ENCODE measurements around the gene FAM117B.
"Not testable (repeated sequence)": the region's sequence is repeated elsewhere in the genome, so short reads cannot be mapped to it uniquely, and the experiment has no call there.

Gene FAM117B

DNA sequence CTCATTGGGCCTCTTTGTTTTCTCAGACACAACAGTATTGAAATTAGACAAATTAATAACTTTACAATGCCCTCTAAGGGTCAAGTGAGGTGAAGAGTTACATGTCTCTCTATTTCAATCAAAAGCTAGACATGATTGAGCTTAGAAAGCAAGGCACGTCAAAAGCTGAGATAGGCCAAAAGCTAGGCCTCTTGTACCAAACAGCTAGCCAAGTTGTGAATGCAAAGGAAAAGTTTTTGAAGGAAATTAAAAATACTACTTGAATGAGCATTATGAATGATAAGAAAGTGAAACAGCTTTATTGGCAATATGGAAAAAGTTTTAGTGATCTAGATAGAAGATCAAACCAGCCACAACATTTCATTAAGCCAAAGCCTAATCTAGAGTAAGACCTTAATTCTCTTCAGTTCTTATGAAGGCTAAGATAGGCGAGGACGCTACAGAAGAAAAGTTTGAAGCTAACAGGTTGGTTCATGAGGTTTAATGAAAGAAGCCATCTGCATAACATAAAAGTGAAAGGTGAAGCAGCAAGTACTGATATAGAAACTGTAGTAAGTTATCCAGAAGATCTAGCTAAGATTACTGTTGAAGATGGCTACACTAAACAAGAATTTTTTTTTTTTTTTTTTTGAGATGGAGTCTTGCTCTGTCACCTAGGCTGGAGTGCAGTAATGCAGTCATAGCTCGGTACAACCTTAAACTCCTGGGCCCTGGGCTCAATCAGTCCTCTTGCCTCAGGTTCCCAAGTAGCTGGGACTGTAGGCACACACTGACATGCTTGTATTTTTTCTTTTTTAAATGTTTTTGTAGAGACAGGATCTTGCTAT, 65.5 kb downstream of the FAM117B start:
- no peak for DNase-seq (ENCODE audit: low read depth in 2 of 2)

DNA sequence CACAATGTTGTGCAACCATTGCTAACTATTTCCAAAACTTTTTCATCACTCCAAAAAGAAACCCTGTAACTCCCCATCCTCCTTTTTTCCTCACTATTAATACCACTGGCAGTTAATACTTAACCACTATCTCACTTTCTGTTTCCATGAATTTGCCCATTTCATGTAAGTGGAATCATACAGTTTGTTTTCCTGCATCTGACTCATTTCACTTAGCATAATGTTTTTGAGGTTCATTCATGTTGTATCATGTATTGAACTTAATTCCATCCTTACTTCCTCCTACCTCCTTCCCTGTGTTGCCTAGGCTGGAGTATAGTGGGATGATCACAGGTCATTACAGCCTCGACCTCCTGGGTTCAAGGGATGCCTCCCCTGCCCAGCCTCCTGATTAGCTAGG, 68.3 kb downstream of the FAM117B start:
- no peak for DNase-seq (ENCODE audit: low read depth in 2 of 2)

DNA sequence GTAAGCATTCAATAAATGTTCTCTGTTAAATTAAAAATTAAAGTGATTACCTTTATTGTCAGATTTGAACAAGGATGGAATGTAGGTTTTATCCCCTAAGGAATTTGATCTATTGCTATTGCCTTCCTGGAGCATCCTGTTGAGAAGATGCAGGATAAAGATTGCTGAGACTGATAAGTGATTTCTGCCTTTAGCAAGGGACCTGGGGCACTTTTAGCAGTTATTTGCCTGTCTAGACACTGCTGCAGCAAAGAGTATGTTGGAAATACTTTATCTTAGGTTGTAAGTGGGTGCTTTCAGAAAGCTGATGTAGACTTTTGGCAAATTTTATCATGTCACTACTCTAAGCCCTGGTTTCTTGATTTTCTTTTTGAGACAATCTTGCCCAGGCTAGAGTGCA, 69.5 kb downstream of the FAM117B start:
- DNase-seq (ENCODE audit: low read depth in 2 of 2): no peak

GRCh38 chr2:202705446-202706020, 70.8 kb downstream of the FAM117B start:
- DNase-seq (ENCODE audit: low read depth in 2 of 2): no peak

DNA sequence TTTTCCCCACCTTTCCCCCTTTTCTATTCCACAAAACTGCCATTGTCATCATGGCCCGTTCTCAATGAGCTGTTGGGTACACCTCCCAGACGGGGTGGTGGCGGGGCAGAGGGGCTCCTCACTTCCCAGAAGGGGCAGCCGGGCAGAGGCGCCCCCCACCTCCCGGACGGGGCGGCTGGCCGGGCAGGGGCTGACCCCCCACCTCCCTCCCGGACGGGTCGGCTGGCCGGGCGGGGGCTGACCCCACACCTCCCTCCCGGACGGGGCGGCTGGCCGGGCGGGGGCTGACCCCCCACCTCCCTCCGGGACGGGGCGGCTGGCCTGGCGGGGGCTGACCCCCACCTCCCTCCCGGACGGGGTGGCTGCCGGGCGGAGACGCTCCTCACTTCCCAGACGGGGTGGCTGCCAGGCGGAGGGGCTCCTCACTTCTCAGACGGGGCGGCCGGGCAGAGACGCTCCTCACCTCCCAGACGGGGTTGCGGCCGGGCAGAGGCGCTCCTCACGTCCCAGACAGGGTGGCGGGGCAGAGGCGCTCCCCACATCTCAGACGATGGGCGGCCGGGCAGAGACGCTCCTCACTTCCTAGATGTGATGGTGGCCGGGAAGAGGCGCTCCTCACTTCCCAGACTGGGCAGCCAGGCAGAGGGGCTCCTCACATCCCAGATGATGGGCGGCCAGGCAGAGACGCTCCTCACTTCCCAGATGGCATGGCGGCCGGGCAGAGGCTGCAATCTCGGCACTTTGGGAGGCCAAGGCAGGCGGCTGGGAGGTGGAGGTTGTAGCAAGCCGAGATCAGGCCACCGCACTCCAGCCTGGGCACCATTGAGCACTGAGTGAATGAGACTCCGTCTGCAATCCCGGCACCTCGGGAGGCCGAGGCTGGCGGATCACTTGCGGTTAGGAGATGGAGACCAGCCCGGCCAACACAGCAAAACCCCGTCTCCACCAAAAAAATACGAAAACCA, 80.5 kb downstream of the FAM117B start:
- not testable (repeated sequence) for DNase-seq (ENCODE audit: low read depth in 2 of 2)

DNA sequence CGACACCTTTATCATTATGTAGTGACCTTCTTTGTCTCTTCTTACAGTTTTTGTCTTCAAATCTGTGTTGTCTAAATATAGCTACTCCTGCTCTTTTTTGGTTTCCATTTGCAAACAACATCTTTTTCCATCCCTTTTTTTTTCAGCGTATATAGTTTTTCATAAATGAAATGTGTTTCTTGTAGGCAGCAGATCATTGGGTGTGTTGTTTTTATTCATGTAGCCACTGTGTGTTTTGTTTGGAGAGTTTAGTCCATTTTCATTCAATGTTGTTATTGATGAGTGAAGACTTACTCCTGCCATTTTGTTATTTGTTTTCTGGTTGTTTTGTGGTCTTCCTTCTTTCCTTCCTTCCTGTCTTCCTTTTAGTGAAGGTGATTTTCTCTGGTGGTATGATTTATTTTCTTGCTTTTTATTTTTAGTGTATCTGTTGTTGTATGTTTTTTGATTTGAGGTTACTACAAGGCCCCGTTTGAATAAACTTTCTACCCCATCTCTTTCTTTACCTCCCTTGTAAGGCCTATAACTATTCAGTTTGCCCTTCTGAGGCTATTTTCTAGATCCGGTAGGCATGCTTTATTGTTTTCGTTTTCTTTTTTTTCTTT, 81.4 kb downstream of the FAM117B start:
- DNase-seq (ENCODE audit: low read depth in 2 of 2): no peak

GRCh38 chr2:202716953-202717597, 82.3 kb downstream of the FAM117B start:
- DNase-seq (ENCODE audit: low read depth in 2 of 2): no peak

GRCh38 chr2:202717598-202718310, 83.0 kb downstream of the FAM117B start:
- DNase-seq (ENCODE audit: low read depth in 2 of 2): no peak

DNA sequence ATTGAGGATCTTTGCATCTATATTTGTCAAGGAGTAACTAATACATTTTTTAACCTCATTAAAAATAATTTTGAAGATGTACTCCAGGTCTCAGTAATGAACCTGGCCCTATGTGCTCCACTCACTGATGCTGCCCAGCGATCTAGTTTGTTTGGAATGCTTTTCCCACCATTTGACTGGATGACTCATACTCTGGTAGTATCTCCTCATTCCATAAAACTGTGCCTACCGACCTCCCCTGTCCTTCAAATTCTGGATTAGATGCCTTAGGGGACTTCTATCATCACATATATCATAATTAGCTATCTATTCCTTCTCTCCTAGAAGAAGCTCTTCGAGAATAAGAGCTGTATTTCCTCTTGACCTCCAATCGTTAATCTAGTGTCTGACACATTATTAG, 83.8 kb downstream of the FAM117B start:
- no peak for DNase-seq (ENCODE audit: low read depth in 2 of 2)

DNA sequence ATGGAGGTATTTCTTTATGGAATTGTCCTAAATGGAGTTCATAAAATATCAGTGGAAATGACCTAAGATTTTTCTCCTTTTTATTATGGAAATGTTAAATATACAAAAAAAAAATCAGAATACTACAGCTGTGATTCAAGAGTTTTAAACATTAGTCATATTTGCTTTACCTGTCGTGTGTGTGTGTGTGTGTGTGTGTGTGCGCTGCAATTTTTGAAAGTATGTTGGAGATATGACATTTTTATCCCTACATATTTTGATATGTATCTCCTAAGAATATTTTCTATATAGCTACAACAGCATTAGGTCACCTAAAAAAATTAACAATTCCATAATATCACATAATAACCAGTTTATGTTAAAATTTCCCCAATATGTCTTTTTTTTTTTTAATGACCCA, 85.5 kb downstream of the FAM117B start:
- no peak for DNase-seq (ENCODE audit: low read depth in 2 of 2)

- no peak for DNase-seq (ENCODE audit: low read depth in 2 of 2)
Observed at GRCh38 chr2:202721621-202722020, 86.9 kb downstream of the FAM117B start.

- DNase-seq (ENCODE audit: low read depth in 2 of 2): no peak
Observed at GRCh38 chr2:202723746-202724145, 89.0 kb downstream of the FAM117B start.

- DNase-seq (ENCODE audit: low read depth in 2 of 2): no peak
Observed at GRCh38 chr2:202726070-202726469, 91.3 kb downstream of the FAM117B start.

- DNase-seq (ENCODE audit: low read depth in 2 of 2): no peak
Observed at GRCh38 chr2:202736826-202737225, 102.1 kb downstream of the FAM117B start.

DNA sequence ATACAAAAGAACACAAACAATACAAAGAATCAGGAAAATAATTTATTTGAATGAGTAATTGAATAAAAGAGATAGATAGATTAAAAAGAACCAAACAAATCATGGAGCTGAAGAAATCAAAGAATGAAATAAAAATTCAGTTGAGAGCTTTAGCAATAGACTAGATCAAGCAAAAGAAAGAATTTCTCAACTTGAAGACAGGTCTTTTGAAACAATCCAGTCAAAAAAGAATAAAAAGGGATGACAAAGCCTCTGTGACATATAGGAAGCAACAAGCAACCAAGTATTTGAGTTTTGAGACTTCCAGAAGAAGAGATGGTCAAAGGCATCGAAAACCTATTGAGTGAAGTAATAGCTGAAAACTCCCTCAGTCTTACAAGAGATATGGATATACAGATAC, 108.8 kb downstream of the FAM117B start:
- DNase-seq (ENCODE audit: low read depth in 2 of 2): no peak

DNA sequence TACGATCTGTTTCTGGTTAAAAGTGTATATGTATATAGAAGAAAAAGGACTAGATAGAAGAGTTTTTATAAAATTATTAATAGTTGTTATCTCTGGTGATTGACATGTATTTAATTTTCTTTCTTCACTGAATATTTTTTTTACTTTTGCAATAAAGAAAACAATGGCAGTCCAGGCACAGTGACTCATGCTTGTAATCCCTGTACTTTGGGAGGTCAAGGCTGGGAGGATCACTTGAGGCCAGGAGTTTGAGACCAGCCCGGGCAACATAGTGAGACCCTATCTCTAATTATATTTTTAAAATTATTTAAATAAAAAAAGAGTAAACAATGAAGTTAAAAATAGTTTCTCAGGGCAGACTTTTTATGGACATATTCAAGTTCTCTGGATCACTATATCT, 114.7 kb downstream of the FAM117B start:
- DNase-seq (ENCODE audit: low read depth in 2 of 2): no peak

DNA sequence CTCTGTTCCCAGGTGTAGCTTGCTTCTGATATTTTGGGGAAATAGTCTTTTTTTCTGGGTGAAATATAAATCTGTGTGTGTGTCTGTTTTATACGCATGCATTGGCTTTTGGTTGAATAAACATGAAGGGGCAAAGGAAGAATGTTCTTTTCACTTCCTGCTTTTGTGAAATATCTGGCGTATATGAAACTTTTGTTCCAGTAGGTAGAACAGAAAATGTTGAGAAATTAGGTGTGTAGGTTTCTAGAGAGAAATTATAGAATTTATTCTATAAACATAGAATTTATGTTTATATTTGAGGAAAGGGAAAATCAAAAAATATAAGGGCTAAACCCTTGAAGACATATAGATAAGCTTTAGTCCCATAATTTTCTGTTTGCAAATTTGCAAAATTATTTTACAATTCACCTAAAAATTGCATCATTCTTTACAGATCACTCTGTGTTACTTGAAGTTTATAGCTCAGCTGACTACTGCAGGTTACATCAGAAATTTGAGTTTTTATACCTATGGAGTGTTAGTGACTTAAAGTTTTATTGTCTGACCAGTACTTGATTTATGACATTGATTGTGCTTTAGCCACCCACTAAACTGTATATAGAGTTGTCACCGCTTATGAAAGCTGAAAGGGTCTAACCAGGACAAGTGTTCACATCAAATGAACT, 116.1 kb downstream of the FAM117B start:
- DNase-seq (ENCODE audit: low read depth in 2 of 2): no peak

DNA sequence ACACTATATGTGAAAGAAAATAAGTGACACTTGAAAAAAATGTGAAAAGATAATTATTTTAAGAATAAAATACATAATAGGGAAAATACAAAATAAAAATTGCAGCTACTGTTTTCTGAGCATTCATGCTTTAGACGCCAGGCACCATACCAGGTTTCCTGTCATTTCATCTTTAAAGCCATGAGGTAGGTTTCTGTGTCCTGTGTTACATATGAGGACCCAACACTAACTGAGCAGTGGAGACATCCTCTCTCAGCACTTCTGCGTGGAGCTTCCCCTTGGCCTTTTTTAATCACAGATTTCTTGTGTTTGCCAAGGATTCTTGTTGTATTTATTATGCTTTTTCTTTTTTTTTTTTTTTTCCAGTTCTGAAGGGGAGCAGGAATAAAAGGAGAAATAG, 117.3 kb downstream of the FAM117B start:
- DNase-seq (ENCODE audit: low read depth in 2 of 2): no peak

GRCh38 chr2:202754936-202755335, 120.2 kb downstream of the FAM117B start:
- no peak for DNase-seq (ENCODE audit: low read depth in 2 of 2)

DNA sequence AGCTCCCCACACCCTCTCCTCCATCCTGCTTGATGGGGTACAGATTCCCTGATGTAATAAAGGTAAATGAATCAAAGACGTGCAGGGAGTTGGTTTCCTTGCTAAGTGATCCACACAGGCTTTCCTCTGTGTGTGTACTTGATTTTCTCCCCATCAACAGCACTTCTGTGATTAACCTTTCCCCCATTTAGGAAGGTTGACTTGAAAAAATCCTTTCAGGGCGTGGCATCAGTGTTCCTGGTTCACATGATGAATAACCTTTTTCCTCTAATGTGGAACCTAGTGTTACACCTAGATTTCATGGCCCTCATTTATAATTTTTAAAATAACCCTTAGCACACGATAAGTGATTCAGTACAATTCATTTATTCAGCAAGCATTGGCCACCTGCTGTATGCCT, 121.8 kb downstream of the FAM117B start:
- no peak for DNase-seq (ENCODE audit: low read depth in 2 of 2)

Data from stimulated activated CD4-positive, alpha-beta T cell treated with anti-CD3 and anti-CD28 coated beads, Interleukin-1b, Interleukin-23, amount 100 ng/mL, for 1 hour (primary cell).